Effector memory CD8-positive, alpha-beta T cell (primary cell): ENCODE data around the gene ING2.
A peak's percentile ranks its signal among the peaks of the same experiment; 100 is the strongest.
"Not testable (repeated sequence)": the region's sequence is repeated elsewhere in the genome, so short reads cannot be mapped to it uniquely, and the experiment has no call there.

ENCODE experiments used
- ATAC-seq: fragments of 150-1000 bp; cut with Tn5 transposase; replicated peaks from 2 replicates; pipeline ENCODE4 v1.10.0; 2021; ENCODE audit warnings: mild to moderate bottlenecking, moderate library complexity
- DNase-seq, 3 experiments: peaks; one replicate each; pipeline ENCODE4 v3.0.0; 2021
- H3K27ac Mint-ChIP-seq, 2 donors: one replicate each; pipeline ENCODE4 v1.8.0; 2022; ENCODE audit warnings: mild to moderate bottlenecking in 2 of 2, mixed read lengths in 2 of 2, moderate library complexity in 2 of 2
- H3K27me3 Mint-ChIP-seq, 2 donors: one replicate each; pipeline ENCODE4 v1.8.0; 2022; ENCODE audit warnings: mixed read lengths in 2 of 2
- H3K36me3 Mint-ChIP-seq: one replicate; pipeline ENCODE4 v1.8.0; 2022; ENCODE audit warnings: mild to moderate bottlenecking, moderate library complexity, mixed read lengths; ENCODE audit not compliant: insufficient read depth
- H3K4me1 Mint-ChIP-seq, 2 donors: one replicate each; pipeline ENCODE4 v1.8.0; 2022; ENCODE audit warnings: low read depth in 2 of 2, mixed read lengths in 2 of 2
- H3K4me3 Mint-ChIP-seq, 2 donors: one replicate each; pipeline ENCODE4 v1.8.0; 2022; ENCODE audit warnings: mild to moderate bottlenecking in 2 of 2, mixed read lengths in 2 of 2, moderate library complexity in 2 of 2
- H3K9me3 Mint-ChIP-seq, 2 donors: one replicate each; pipeline ENCODE4 v1.8.0; 2022; ENCODE audit warnings: mixed read lengths in 2 of 2
- total RNA-seq, 9 experiments: gene quantifications; one replicate each; lab custom pipeline; 2026; lab: John Stamatoyannopoulos, UW

Gene ING2
- total RNA-seq: 4.8 to 15.5 (median 7.4) reads per million in 9 experiments

DNA sequence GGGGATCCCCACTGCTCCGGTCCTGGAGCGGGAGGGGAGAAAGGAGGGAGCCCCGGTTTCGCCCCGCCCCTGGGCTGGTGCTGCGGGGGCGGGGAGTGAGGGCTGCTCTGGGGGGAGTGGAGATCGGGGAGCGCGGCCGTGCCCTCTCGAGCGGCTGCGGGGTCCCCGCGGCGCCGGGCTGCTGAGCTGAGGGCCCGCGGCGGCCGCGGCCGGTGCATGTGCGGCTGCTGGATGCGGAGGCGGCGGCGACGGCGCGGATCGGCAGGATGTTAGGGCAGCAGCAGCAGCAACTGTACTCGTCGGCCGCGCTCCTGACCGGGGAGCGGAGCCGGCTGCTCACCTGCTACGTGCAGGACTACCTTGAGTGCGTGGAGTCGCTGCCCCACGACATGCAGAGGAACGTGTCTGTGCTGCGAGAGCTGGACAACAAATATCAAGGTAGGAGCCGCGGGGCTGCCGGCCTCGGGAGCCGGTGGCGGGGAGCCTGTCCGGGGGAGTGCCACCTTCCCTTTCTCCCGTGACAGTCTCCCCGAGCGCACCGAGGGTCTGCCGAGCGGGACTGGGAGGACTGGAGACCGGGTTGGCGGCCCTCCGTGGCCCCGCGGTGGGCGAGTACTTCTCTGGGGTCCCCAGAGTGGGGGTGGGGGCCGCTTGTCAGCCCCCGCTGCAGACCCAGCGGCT, at the start of gene ING2:
TSS of gene ING2 (plus strand) at position 129 of the 681 bp plus-strand sequence. CDS start at position 267, 138 bp downstream.
- H3K9me3 Mint-ChIP-seq: no peaks in the 10 kb centered on the region
- H3K27me3 Mint-ChIP-seq: no peaks in the 10 kb centered on the region
- no peak for DNase-seq
- peaks cover 5 to 7% of the 10 kb centered on the region in 2 donors for H3K4me1 Mint-ChIP-seq
- H3K27ac Mint-ChIP-seq: peak within 1 kb of the TSS; percentile 95 to 96
- peaks cover 12% of the 10 kb centered on the region for H3K36me3 Mint-ChIP-seq
- peak within 1 kb of the TSS; percentile 86 to 94 for H3K4me3 Mint-ChIP-seq
- ATAC-seq: peak; percentile 54

GRCh38 chr4:183455431-183456195, 49.2 kb upstream of the ING2 start:
- H3K4me1 Mint-ChIP-seq: peaks cover 8 to 10% of the 10 kb centered on the region in 2 donors
- no peaks in the 10 kb centered on the region for H3K27me3 Mint-ChIP-seq
- ATAC-seq (peak; percentile 39), DNase-seq (no peak)
- peak overlapping the region; percentile 35 to 81 for H3K27ac Mint-ChIP-seq
- H3K36me3 Mint-ChIP-seq: peaks cover 13% of the 10 kb centered on the region
- no peaks in the 10 kb centered on the region for H3K9me3 Mint-ChIP-seq
- no peak overlapping the region for H3K4me3 Mint-ChIP-seq

DNA sequence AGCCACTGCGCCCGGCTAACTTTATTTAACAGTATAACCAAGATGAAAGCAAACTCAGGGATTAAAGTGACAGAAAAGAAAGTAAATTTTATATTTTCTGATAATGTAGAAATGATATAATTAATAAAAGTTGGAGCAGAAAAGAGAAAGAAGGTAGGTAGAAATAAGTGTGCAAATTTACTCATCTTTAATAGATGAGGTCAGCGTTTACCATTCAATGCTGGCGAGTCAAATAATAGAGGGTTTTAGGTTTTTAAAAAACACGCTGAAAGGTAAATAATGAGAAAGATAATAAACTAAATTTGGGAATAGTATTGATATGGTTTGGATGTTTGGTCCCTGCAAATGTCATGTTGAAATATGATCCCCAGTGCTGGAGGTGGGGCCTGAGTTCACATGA, 46.9 kb upstream of the ING2 start:
- ATAC-seq (no peak), DNase-seq (no peak)
- no peaks in the 10 kb centered on the region for H3K27me3 Mint-ChIP-seq
- peaks cover 8 to 10% of the 10 kb centered on the region in 2 donors for H3K4me1 Mint-ChIP-seq
- no peaks in the 10 kb centered on the region for H3K9me3 Mint-ChIP-seq
- no peaks in the 10 kb centered on the region for H3K36me3 Mint-ChIP-seq
- H3K4me3 Mint-ChIP-seq: no peak overlapping the region
- no peak overlapping the region for H3K27ac Mint-ChIP-seq

DNA sequence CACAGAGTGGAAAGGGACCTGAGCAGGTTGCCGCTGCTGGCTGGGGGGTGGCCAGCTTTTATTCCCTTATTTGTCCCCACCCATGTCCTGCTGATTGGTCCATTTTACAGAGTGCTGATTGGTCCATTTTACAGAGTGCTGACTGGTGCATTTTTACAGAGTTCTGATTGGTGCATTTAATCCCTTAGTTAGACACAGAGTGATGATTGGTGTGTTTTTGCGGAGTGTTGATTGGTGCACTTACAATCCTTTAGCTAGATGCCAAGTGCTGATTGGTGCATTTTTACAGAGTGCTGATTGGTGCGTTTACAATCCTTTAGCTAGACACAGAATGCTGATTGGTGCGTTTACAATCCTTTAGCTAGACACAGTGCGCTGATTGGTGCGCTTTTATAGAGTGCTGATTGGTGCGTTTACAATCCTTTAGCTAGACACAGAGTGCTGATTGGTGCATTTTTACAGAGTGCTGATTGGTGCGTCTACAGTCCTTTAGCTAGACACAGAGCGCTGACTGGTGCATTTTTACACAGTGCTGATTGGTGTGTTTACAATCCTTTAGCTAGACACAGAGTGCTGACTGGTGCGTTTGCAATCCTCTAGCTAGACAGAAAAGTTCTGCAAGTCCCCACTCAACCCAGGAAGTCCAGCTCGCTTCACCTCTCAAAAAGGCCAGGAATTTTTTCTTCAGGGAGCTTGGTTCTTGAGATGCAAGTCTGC, 40.8 kb upstream of the ING2 start:
- H3K27ac Mint-ChIP-seq, H3K9me3 Mint-ChIP-seq, H3K4me1 Mint-ChIP-seq, ATAC-seq, H3K4me3 Mint-ChIP-seq, H3K36me3 Mint-ChIP-seq, DNase-seq, H3K27me3 Mint-ChIP-seq: not testable (repeated sequence)

DNA sequence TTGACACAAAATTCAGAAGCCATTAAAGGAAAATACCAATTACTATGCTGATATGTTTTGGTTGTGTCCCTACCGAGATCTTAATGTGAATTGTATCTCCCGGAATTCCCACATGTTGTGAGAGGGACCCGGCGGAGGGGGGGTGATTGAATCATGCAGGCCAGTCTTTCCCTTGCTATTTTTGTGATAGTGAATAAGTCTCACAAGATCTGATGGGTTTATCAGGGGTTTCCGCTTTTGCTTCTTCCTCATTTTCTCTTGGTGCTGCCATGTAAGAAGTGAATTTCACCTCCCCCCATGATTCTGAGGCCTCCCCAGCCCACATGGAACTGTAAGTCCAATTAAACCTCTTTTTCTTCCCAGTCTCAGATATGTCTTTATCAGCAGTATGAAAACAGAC, 39.0 kb upstream of the ING2 start:
- not testable (repeated sequence) for H3K27ac Mint-ChIP-seq, ATAC-seq, H3K27me3 Mint-ChIP-seq, H3K9me3 Mint-ChIP-seq, DNase-seq, H3K36me3 Mint-ChIP-seq, H3K4me3 Mint-ChIP-seq, H3K4me1 Mint-ChIP-seq

- Mint-ChIP-seq H3K9me3 (no peaks in the 10 kb centered on the region), H3K27me3 (no peaks in the 10 kb centered on the region), H3K27ac (no peak overlapping the region), H3K4me3 (no peak overlapping the region), H3K4me1 (no peaks in the 10 kb centered on the region), H3K36me3 (peaks cover 5% of the 10 kb centered on the region)
- no peak for ATAC-seq
- no peak for DNase-seq
Observed at GRCh38 chr4:183467246-183467645, 37.6 kb upstream of the ING2 start.

DNA sequence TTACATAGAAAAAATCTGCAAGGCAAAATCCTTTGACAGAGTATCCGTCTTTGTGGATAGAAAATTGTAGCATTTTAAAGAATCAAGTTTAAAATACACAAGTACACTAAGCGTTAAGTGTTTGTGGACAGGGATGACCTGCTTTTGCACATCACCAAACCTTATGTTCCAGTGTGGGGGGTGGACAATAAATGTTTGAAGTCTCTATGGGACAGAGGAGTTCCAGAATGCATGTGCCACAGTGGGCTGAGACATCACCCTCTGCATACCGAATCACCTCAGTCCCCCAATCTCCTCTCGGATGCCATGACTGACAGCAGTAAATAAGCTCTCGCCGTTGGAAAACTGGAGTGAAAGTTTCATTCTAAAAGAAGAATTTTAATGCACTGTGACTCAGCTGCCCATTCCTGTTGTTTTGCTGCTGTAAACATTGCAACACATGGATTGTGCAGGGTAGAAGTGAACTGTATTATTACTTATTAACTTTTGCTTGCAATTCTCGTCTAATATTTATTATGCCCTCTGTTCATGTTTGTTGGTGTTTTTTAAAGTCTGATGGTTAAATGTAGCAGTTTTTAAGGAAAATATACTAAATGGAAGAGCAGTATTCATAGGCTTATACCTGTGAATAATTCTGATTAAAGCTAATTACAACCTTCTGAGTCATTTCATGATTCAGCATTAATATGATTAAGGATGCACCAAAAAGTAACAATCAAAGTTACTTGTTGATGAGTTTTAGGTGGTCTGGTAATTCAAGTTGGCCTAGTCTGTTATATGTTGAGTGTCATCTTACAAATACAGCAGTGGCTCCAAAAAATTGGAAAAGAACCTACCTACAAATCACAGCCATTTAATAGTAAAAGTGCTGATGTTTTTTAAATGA, 36.4 kb upstream of the ING2 start:
- no peak for ATAC-seq
- Mint-ChIP-seq H3K27ac (no peak overlapping the region), H3K9me3 (no peaks in the 10 kb centered on the region), H3K36me3 (peaks cover 5% of the 10 kb centered on the region), H3K4me1 (no peaks in the 10 kb centered on the region), H3K4me3 (no peak overlapping the region), H3K27me3 (no peaks in the 10 kb centered on the region)
- DNase-seq: no peak

DNA sequence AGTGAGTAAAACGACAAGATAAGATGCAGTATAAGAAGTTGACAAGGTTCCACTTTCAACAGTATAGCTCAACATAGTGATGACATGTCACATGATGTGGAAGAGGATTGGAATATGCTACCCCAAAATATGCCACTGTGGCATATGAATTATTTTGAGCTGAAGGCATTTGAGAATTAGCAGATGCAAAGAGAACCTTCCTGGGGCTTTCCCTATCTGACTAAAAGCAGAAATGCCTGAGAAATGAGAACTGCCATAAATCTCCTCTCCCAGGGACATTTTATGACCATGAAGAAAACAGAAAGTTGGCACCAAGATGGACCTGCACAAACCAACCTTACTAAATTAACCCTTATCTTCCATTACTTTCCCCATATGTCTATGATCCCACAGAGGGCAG, 35.6 kb upstream of the ING2 start:
- no peaks in the 10 kb centered on the region for H3K4me1 Mint-ChIP-seq
- no peak overlapping the region for H3K4me3 Mint-ChIP-seq
- no peaks in the 10 kb centered on the region for H3K27me3 Mint-ChIP-seq
- no peak for DNase-seq
- H3K9me3 Mint-ChIP-seq: no peaks in the 10 kb centered on the region
- no peak for ATAC-seq
- H3K27ac Mint-ChIP-seq: no peak overlapping the region
- peaks cover 5% of the 10 kb centered on the region for H3K36me3 Mint-ChIP-seq

DNA sequence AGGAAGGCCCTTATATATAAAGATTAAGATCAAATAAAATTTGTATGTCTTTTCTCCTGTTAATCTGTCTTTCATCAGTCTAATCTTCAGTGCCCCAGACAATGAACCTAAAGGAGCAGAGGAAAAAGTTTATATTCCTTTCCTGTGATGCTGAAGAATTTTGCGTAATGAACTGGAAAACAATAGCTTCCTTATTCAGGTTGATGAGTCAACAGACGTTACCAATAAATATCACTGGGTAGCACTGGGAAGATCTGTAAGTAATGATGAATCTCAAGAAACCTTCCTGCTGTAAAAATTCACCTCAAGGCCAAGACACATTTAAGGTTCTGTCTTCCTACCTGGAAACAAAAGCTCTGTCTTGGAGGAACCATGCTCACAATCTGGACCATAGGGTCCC, 34.9 kb upstream of the ING2 start:
- Mint-ChIP-seq H3K27me3 (no peaks in the 10 kb centered on the region), H3K4me3 (no peak overlapping the region), H3K4me1 (no peaks in the 10 kb centered on the region), H3K9me3 (no peaks in the 10 kb centered on the region), H3K36me3 (peaks cover 5% of the 10 kb centered on the region), H3K27ac (no peak overlapping the region)
- no peak for DNase-seq
- ATAC-seq: no peak

- no peak for ATAC-seq
- Mint-ChIP-seq H3K9me3 (no peaks in the 10 kb centered on the region), H3K4me1 (no peaks in the 10 kb centered on the region), H3K27me3 (no peaks in the 10 kb centered on the region), H3K4me3 (no peak overlapping the region), H3K36me3 (peaks cover 3% of the 10 kb centered on the region), H3K27ac (no peak overlapping the region)
- no peak for DNase-seq
Observed at GRCh38 chr4:183470821-183471220, 34.0 kb upstream of the ING2 start.

- Mint-ChIP-seq H3K9me3 (no peaks in the 10 kb centered on the region), H3K4me1 (no peaks in the 10 kb centered on the region), H3K27ac (no peak overlapping the region), H3K36me3 (peaks cover 3% of the 10 kb centered on the region), H3K4me3 (no peak overlapping the region), H3K27me3 (no peaks in the 10 kb centered on the region)
- ATAC-seq (peak; percentile 75), DNase-seq (peak; percentile 76 to 82 (median 77))
Observed at GRCh38 chr4:183471946-183472708, 32.7 kb upstream of the ING2 start.

DNA sequence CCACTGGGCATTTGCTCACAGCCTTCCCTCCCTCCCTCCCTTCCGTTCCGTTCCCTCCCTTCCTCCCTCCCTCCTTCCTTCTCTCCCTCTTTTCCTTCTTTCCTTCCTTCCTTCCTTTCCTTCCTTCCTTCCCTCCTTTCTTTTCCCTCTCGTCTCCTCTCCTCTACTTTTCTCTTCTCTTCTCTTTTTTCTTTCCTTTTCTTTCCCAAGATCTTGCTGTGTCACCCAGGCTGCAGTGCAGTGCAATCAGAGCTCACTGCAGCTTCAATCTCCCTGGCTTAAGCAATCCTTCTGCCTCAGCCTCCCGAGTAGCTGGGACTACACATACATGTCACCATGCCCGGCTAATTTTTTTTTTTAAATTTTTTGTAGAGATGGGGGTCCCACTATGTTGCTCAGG, 26.7 kb upstream of the ING2 start:
- Mint-ChIP-seq H3K9me3 (no peaks in the 10 kb centered on the region), H3K27ac (no peak overlapping the region), H3K36me3 (no peaks in the 10 kb centered on the region), H3K4me3 (no peak overlapping the region), H3K27me3 (peaks cover 9 to 14% of the 10 kb centered on the region in 2 donors), H3K4me1 (no peaks in the 10 kb centered on the region)
- no peak for ATAC-seq
- DNase-seq: no peak
